T-cell (primary cell): ENCODE data around the gene TP63. TPM values are rescaled to one million over a fixed set of nuclear protein-coding genes. Genes with fewer than 3 reads are reported as not detected.

Experiments
- ATAC-seq, 4 experiments: fragments of 200-7000 bp in 3 of 4; fragments of 150-1000 bp in 1 of 4; cut with Tn5 transposase; replicated peaks in 1 of 4; 1 replicate in 3 of 4; 2 replicates in 1 of 4; pipeline ENCODE4 v1.10.0; 2021; ENCODE audit warnings: moderate library complexity in 3 of 4, mild to moderate bottlenecking in 2 of 4, moderate number of reproducible peaks in 1 of 4
- CTCF ChIA-PET, 2 donors: fragments of 300-600 bp; sonication (Branson Sonifier 250); formaldehyde crosslinking; loops; one replicate each; lab custom pipeline; 2022; ENCODE audit warnings: antibody characterized with exemption in 2 of 2; lab: Charles Lee
- POLR2A ChIA-PET, 2 donors: fragments of 300-600 bp; sonication (Branson Sonifier 250); formaldehyde crosslinking; loops; one replicate each; lab custom pipeline; 2022; ENCODE audit warnings: antibody characterized with exemption in 2 of 2; lab: Charles Lee
- DNase-seq, 35 experiments: peaks; one replicate each; pipeline versions ENCODE4 v3.0.0 to v3.0.0-alpha.2; 2013 to 2023
- H3K27ac ChIP-seq: one replicate; pipeline ENCODE4 v1.5.1; 2013; ENCODE audit warnings: low read length
- H3K27me3 ChIP-seq, 2 experiments: replicated peaks in 1 of 2; 1 replicate in 1 of 2; 2 replicates in 1 of 2; pipeline versions ENCODE4 v1.6.1 to v1.7.0; 2013; ENCODE audit warnings: low read length in 1 of 2, mixed read lengths in 1 of 2; ENCODE audit not compliant: control insufficient read depth in 2 of 2, insufficient read depth in 2 of 2; ENCODE audit errors: extremely low read depth in 1 of 2
- H3K36me3 ChIP-seq, 2 donors: 1 replicate in 1 of 2; 2 replicates in 1 of 2; pipeline versions ENCODE4 v1.6.1 to v1.7.0; 2013; ENCODE audit warnings: low read length in 1 of 2; ENCODE audit not compliant: control insufficient read depth in 2 of 2, insufficient read depth in 1 of 2; ENCODE audit errors: extremely low read depth in 1 of 2
- H3K4me1 ChIP-seq, 2 experiments: 1 replicate in 1 of 2; 2 replicates in 1 of 2; pipeline versions ENCODE4 v1.6.1 to v1.7.0; 2013; ENCODE audit warnings: low read length in 2 of 2, mixed read lengths in 1 of 2; ENCODE audit not compliant: insufficient read depth in 2 of 2, control insufficient read depth in 1 of 2; ENCODE audit errors: extremely low read depth in 1 of 2
- H3K4me3 ChIP-seq, 2 donors: 1 replicate in 1 of 2; 2 replicates in 1 of 2; pipeline versions ENCODE4 v1.5.1 to v1.7.0; 2013; ENCODE audit warnings: mild to moderate bottlenecking in 2 of 2, low read length in 1 of 2, moderate library complexity in 1 of 2; ENCODE audit not compliant: control insufficient read depth in 1 of 2; ENCODE audit errors: extremely low read depth in 1 of 2
- H3K9me3 ChIP-seq: 2 replicates; pipeline ENCODE4 v1.7.0; 2013
- H3K27ac Mint-ChIP-seq, 2 donors: one replicate each; pipeline ENCODE4 v1.8.0; 2020 to 2021; ENCODE audit warnings: mild to moderate bottlenecking in 2 of 2, mixed read lengths in 2 of 2
- H3K27me3 Mint-ChIP-seq, 2 donors: one replicate each; pipeline ENCODE4 v1.8.0; 2021 to 2022; ENCODE audit warnings: mixed read lengths in 2 of 2
- H3K36me3 Mint-ChIP-seq: one replicate; pipeline ENCODE4 v1.8.0; 2021; ENCODE audit warnings: mixed read lengths
- H3K4me1 Mint-ChIP-seq, 3 donors: one replicate each; pipeline ENCODE4 v1.8.0; 2020 to 2022; ENCODE audit warnings: mixed read lengths in 3 of 3, mild to moderate bottlenecking in 1 of 3
- H3K4me3 Mint-ChIP-seq, 3 donors: one replicate each; pipeline ENCODE4 v1.8.0; 2020 to 2022; ENCODE audit warnings: mild to moderate bottlenecking in 3 of 3, mixed read lengths in 3 of 3, moderate library complexity in 3 of 3
- H3K9me3 Mint-ChIP-seq, 3 donors: one replicate each; pipeline ENCODE4 v1.8.0; 2020 to 2022; ENCODE audit warnings: mixed read lengths in 3 of 3
- WGBS: methylation state at CpG from one replicate; pipeline ENCODE4 v1.1.5; 2013; ENCODE audit warnings: missing lambda C conversion rate; ENCODE audit not compliant: insufficient coverage; 5-methylcytosine and 5-hydroxymethylcytosine counted together
- total RNA-seq, 35 experiments: library from RNA in 6 of 35; stranded (reverse) in 6 of 35; fragments of 120-200 nt in 1 of 35; gene quantifications; one replicate each; pipeline versions ENCODE4 v1.2.1 to v1.2.4 and lab custom pipeline; 2013 to 2026

TP63 gene
- total RNA-seq, 5 donors from 2014 or later (not counting 1 experiment from before 2014, with no cell fraction given): 0.35 to 0.75 (median 0.62) TPM; not detected in 1

- H3K4me1 Mint-ChIP-seq: peaks cover 7 to 11% (median 8%) of the 10 kb centered on the region in 3 donors
- Histone ChIP-seq H3K27me3 (no peaks in the 10 kb centered on the region), H3K9me3 (no peaks in the 10 kb centered on the region), H3K4me3 (no peak overlapping the region), H3K36me3 (no peaks in the 10 kb centered on the region), H3K4me1 (no peaks in the 10 kb centered on the region), H3K27ac (no peak overlapping the region)
- DNase-seq (no peak), ATAC-seq (no peak)
- ChIA-PET CTCF (no interaction called here), POLR2A (no interaction called here)
- no peak overlapping the region for H3K27ac Mint-ChIP-seq
- H3K27me3 Mint-ChIP-seq: peaks cover 0 to 2% of the 10 kb centered on the region in 2 donors
- no peaks in the 10 kb centered on the region for H3K9me3 Mint-ChIP-seq
- H3K4me3 Mint-ChIP-seq: no peak overlapping the region
- WGBS: no CpG with 5 or more reads among the region's 3 CpGs
- no peaks in the 10 kb centered on the region for H3K36me3 Mint-ChIP-seq
These were observed 156.0 kb downstream of the TP63 start for GRCh38 chr3:189787191-189787590.

GRCh38 chr3:189787632-189788031 lies 156.4 kb downstream of the TP63 start:
- Histone ChIP-seq H3K4me3 (no peak overlapping the region), H3K4me1 (no peaks in the 10 kb centered on the region), H3K27me3 (no peaks in the 10 kb centered on the region), H3K27ac (no peak overlapping the region), H3K36me3 (no peaks in the 10 kb centered on the region), H3K9me3 (no peaks in the 10 kb centered on the region)
- DNase-seq: no peak
- no peaks in the 10 kb centered on the region for H3K36me3 Mint-ChIP-seq
- no peaks in the 10 kb centered on the region for H3K9me3 Mint-ChIP-seq
- no peak for ATAC-seq
- H3K4me3 Mint-ChIP-seq: no peak overlapping the region
- POLR2A ChIA-PET: no interaction called here
- no peak overlapping the region for H3K27ac Mint-ChIP-seq
- CTCF ChIA-PET: no interaction called here
- peaks cover 0 to 4% of the 10 kb centered on the region in 2 donors for H3K27me3 Mint-ChIP-seq
- WGBS: 76% methylated on average over 2 of the region's 3 CpGs
- peaks cover 7 to 11% (median 8%) of the 10 kb centered on the region in 3 donors for H3K4me1 Mint-ChIP-seq

DNA sequence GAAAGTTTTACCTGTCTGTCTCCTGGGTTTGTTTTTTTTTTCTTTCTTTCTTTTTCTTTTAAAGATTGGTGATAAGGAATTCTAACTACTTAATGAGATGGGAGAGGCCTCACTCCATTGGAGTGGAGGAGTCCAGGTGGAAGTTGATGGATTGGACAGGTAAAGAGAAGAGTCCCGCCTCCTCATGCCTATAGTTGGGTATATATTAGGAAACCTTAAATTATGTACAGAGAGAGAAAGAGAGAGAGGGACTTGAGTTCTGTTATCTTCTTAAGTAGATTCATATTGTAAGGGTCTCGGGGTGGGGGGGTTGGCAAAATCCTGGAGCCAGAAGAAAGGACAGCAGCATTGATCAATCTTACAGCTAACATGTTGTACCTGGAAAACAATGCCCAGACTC lies 158.2 kb downstream of the TP63 start:
- no peaks in the 10 kb centered on the region for H3K27me3 ChIP-seq
- ChIA-PET CTCF (no interaction called here), POLR2A (no interaction called here)
- Mint-ChIP-seq H3K27me3 (peaks cover 0 to 4% of the 10 kb centered on the region in 2 donors), H3K4me1 (peaks cover 7 to 16% (median 8%) of the 10 kb centered on the region in 3 donors), H3K9me3 (no peaks in the 10 kb centered on the region), H3K27ac (no peak overlapping the region), H3K36me3 (no peaks in the 10 kb centered on the region), H3K4me3 (no peak overlapping the region)
- ATAC-seq (no peak), DNase-seq (no peak)
- H3K27ac ChIP-seq: no peak overlapping the region
- peaks cover 0 to 2% of the 10 kb centered on the region in 2 experiments for H3K4me1 ChIP-seq
- H3K9me3 ChIP-seq: no peaks in the 10 kb centered on the region
- H3K4me3 ChIP-seq: no peak overlapping the region
- no peaks in the 10 kb centered on the region for H3K36me3 ChIP-seq
- WGBS: no CpG with 5 or more reads among the region's 2 CpGs

DNA sequence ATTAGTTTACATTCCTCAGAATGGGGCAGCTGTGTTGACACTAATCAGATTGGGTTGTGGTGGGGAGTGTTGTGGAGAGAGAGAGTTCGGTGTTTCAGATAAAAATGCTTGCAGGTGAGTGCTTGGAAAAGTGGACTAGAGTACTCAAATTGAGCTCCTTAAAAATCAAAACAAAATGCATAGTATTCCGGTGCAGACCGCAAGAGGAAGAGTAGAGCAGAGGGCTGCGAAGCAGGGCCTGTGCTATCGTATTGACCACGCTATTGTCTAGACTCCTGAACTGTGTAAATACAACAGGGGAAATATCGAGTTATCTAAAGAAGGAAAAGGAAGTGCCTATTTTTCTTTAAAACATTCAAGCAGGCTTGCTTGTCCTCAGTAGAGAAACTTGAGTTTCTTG lies 159.5 kb downstream of the TP63 start:
- ChIA-PET POLR2A (no interaction called here), CTCF (no interaction called here)
- no peaks in the 10 kb centered on the region for H3K36me3 ChIP-seq
- peak overlapping the region in 1 of 3 donors; percentile 0 for H3K4me3 Mint-ChIP-seq
- H3K9me3 ChIP-seq: no peaks in the 10 kb centered on the region
- peak in 1 of 35 experiments; percentile 3 for DNase-seq
- H3K36me3 Mint-ChIP-seq: no peaks in the 10 kb centered on the region
- H3K27me3 Mint-ChIP-seq: peaks cover 0 to 4% of the 10 kb centered on the region in 2 donors
- peaks cover 0 to 8% of the 10 kb centered on the region in 2 experiments for H3K4me1 ChIP-seq
- no peak overlapping the region for H3K27ac ChIP-seq
- H3K4me1 Mint-ChIP-seq: peaks cover 13 to 28% (median 14%) of the 10 kb centered on the region in 3 donors
- no peaks in the 10 kb centered on the region for H3K27me3 ChIP-seq
- no peaks in the 10 kb centered on the region for H3K9me3 Mint-ChIP-seq
- H3K27ac Mint-ChIP-seq: no peak overlapping the region
- no peak for ATAC-seq
- 73% methylated on average over 2 of the region's 7 CpGs for WGBS
- no peak overlapping the region for H3K4me3 ChIP-seq

DNA sequence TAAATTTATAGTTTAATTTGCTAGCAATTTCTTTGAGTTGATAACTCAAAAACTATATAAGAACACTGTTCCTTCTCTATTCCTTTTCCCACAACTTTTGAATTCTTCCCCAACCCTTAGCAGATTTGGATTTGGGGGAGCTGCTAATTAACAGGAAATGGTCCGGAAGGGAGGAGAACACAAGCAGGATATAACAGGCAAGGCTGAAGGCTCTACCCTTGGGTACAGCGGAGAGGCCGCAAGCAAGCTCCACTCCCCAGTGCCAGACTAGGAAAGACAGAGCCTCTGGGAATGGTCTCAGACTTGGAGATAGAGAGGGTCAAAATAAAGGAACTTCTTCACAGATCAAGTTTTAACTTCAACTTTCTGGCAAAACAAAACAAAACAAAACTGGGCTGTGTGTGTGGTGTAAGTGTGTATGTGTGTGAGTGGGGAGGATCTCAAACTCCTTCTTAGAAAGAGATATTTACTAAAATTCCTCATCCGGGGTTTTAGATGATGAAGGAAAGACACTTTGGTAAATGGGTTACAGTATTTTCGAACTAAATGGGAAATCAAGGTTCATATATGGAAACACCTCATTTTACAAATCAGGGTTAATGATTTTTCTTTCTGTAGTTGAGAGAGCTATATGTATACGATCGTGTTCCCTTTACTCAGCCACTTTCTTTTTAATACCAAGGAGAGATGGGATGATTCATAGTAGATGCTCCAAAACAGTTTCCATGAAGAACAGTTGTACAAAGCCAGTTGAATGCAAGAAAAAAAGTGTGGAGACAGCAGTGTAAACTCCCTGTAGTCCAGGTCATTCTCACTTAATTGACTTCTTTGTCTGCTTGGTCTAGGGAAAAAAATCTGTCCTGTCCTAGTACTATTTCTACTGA lies 161.1 kb downstream of the TP63 start:
- POLR2A ChIA-PET: interaction anchor here in 1 of 2 donors (0.7 kb wide), 1 partner anchor 65 kb away, joined by 3 read pairs; no protein-coding TSS in a partner anchor

GRCh38 chr3:189794518-189794917 lies 163.3 kb downstream of the TP63 start:
- no peaks in the 10 kb centered on the region for H3K9me3 Mint-ChIP-seq
- peaks cover 13 to 28% (median 14%) of the 10 kb centered on the region in 3 donors for H3K4me1 Mint-ChIP-seq
- H3K27ac ChIP-seq: no peak overlapping the region
- ATAC-seq: no peak
- H3K27me3 Mint-ChIP-seq: peaks cover 0 to 4% of the 10 kb centered on the region in 2 donors
- no peaks in the 10 kb centered on the region for H3K36me3 Mint-ChIP-seq
- no peaks in the 10 kb centered on the region for H3K27me3 ChIP-seq
- no peaks in the 10 kb centered on the region for H3K36me3 ChIP-seq
- no peak for DNase-seq
- ChIA-PET POLR2A (no interaction called here), CTCF (no interaction called here)
- H3K27ac Mint-ChIP-seq: no peak overlapping the region
- 82% methylated on average over 3 of the region's 3 CpGs for WGBS
- H3K4me3 ChIP-seq: no peak overlapping the region
- H3K4me1 ChIP-seq: peaks cover 0 to 8% of the 10 kb centered on the region in 2 experiments
- H3K9me3 ChIP-seq: no peaks in the 10 kb centered on the region
- no peak overlapping the region for H3K4me3 Mint-ChIP-seq

More for the DNA sequence above, 161.1 kb downstream of the TP63 start:
- Mint-ChIP-seq H3K27me3 (peaks cover 0 to 4% of the 10 kb centered on the region in 2 donors), H3K4me3 (no peak overlapping the region), H3K9me3 (no peaks in the 10 kb centered on the region), H3K4me1 (peaks cover 13 to 28% (median 14%) of the 10 kb centered on the region in 3 donors), H3K27ac (no peak overlapping the region), H3K36me3 (no peaks in the 10 kb centered on the region)
- Histone ChIP-seq H3K9me3 (no peaks in the 10 kb centered on the region), H3K27me3 (no peaks in the 10 kb centered on the region), H3K36me3 (no peaks in the 10 kb centered on the region), H3K27ac (no peak overlapping the region), H3K4me3 (no peak overlapping the region), H3K4me1 (peaks cover 0 to 8% of the 10 kb centered on the region in 2 experiments)
- CTCF ChIA-PET: no interaction called here
- no peak for ATAC-seq
- no CpG with 5 or more reads among the region's 7 CpGs for WGBS
- DNase-seq: no peak
